Fibroblast of skin of back (primary cell): Measurements from ENCODE around the gene GPR18.
A peak's percentile ranks its signal among the peaks of the same experiment; 100 is the strongest.
"Not testable (repeated sequence)": the region's sequence is repeated elsewhere in the genome, so short reads cannot be mapped to it uniquely, and the experiment has no call there.

Experiments used
- DNase-seq: peaks from one replicate; pipeline ENCODE4 v3.0.0-alpha.2; 2013

Gene GPR18

DNA sequence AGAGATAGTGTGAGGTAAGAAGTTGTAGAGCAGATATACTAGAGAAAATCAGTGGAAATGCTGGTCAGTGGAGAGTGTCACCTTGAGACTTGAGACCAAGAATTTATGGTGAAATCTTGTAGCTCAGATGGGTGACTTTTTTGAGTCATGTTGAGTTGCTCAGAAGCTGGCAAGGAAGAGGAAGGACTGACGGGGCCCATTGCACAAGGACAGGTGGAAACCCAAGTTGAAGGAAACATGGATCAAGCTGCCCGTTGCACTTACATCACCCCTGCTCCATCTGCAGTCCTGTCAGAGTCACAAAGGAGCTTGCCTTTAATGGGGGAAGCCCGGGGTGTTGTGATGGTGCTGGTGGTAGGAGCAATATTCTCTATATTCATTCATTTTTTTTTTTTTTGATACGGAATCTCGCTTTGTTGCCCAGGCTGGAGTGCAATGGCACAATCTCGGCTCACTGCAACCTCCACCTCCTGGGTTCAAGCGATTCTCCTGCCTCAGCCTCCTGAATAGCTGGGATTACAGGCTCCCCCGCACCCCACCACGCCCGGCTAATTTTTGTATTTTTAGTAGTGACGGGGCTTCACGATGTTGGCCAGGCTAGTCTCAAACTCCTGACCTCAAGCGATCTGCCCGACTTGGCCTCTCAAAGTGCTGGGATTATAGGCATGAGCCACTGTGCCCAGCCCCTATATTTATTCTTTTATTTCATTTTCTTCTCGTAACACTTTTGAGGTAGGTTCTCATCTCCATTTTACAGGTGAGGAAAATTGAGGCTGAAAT is 30.1 kb downstream of the GPR18 start:
- DNase-seq, result no peak

DNA sequence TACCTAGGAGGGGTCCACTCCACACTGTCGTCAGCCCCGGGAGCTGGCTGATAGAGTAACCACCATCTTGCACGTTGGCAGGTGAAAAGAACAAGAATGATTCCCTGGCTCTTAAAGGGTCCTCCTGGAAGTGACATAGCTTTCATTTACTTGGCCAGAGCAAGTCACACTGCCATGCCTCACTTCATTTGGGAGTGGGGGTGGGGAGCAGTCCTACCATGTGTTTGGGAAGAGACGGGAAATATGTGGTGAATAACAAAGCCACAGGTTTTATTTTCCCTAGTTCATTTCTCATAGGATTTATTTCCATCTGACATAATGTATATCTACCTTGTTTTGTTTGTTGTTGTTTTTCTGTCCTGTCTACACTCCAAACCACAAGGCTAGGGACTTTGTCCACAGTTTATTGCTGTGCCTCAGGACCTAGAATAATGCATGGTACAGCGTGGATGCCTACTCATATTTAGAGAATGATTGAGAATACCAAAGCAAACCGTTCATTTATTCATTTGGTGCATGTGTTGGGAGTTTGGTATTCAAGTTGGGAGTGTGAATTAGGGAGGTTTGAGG is 30.8 kb downstream of the GPR18 start:
- peak; percentile 16 for DNase-seq

GRCh38 chr13:99226513-99226912 is 31.7 kb downstream of the GPR18 start:
- DNase-seq, result no peak

GRCh38 chr13:99225078-99225477 is 33.1 kb downstream of the GPR18 start:
- no peak for DNase-seq

DNA sequence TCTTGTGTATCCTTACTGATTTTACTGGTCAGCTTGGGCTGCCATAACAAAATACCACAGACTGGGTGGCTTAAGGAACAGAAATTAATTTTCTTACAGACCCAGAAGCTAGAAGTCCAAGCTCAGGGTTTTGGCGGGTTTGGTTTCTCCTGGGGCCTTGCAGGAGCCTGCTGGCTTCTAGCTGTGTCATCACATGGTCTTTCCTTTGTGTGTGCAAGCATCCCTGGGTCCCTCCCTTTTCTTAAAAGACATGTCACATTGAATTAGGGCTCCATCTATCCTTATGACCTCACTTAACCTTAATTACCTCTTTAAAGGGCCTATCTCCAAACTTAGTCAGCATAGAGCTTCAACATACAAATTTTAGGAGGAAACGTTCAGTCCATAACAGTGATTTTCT is 34.2 kb downstream of the GPR18 start:
- no peak for DNase-seq

- DNase-seq, result no peak
These were observed 34.6 kb downstream of the GPR18 start for GRCh38 chr13:99223587-99223986.

DNA sequence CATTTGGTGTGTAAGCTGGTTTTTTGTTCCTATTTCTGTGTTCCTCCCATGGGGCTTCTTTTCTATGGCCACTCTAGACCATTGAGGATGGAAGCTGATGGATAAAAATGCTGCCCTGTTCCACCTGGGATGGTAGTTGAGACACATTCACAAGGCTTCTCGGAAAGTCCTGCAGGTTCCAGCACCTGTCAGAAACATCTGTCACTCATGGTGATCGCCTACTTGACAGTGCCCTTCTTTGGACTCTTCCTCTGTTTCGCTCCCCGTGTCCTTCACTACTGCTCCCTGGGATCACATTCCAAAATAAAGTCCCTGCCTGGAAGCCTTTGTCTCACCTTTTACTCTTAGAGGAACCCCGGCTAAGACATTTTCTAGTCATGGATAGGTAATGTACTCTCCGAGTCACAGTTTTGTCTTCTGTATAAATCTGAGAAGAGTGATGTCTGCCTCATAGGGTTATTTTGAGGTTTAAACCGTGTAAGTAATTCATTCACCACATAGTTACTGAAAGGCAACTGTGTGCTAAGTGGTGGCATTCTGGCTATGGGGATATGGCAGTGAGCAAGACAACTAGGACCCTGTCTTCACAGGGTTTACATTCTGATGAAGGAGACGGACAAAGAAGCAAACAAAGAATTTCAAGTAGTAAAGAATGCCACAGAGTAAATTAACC is 36.5 kb downstream of the GPR18 start:
- no peak for DNase-seq

DNA sequence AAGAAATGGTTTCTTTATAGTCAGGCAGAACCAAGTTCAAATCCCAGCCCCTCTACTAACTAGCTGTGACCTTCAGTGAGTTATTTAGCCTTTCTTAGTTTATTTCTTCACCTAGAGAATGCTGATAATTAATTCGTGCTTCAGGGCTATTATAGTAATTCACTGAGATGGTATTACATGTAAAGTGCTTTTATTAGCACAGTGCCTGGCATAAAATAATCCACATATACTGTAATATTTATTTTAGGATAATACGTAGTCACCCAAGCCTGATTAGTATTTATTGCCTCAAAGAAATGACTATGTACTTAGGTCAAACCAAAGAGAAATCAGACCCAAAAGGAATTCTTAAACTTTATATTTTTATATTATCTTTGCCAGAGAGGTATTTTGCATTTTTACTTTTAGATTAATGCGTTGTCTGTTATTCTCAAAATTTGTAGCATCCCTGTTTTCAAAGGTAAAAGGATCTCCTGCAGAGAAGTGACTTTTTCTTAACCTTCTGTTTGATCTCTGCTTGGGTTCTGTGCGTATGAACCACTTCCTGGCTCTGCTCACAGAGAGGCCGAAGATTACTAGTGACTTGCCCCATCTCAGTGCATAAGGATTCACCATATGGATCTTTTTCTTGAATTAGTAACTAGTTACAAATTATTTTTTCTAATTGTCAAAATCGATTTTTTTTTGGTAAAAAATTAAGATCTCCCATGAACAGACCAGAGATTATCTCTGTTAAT is 37.8 kb downstream of the GPR18 start:
- no peak for DNase-seq

DNA sequence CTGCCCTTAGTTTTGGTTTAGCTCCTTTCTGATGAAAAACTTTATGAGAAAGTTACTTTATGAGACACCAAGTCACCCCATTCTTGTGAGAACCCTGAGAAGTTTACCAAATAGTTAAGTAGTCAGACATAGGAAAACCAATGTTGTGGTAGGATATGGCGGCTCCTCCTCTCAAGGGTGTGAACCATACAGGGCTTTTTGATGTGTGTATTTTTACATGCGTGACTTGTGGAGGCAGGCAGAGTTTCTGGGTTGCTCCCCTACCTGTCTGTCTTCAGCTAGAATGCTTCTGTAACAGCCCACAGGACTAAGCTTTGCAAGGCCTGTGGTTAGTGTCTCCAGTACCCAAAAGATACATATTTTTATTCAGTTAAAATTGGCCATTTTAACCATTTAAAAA is 39.2 kb downstream of the GPR18 start:
- no peak for DNase-seq

GRCh38 chr13:99218545-99218944 is 39.6 kb downstream of the GPR18 start:
- no peak for DNase-seq

GRCh38 chr13:99218126-99218525 is 40.1 kb downstream of the GPR18 start:
- no peak for DNase-seq

GRCh38 chr13:99217461-99218110 is 40.6 kb downstream of the GPR18 start:
- DNase-seq, result no peak

GRCh38 chr13:99215184-99215830 is 42.9 kb downstream of the GPR18 start:
- DNase-seq, result no peak

DNA sequence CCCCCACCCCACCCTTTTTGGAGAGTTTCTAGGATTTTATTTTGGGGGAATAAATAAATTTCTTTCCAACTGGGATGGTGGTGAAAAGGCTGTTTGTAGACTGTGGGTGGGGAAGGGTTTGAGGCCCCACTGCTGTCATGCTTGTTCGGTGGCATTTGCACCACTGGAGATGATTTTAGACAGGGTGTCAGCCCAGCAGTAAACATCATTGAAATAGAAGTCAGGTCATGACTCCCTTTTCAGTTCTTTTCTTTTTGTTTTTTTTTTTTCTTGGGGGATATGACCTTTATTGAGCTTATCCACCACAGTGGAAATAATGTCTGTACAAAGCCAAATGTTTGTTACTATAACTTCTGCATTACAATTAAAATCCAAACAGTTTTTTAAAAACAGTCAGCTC is 43.4 kb downstream of the GPR18 start:
- DNase-seq, result no peak

- DNase-seq, result no peak
These were observed 43.9 kb downstream of the GPR18 start for GRCh38 chr13:99214232-99214631.

DNA sequence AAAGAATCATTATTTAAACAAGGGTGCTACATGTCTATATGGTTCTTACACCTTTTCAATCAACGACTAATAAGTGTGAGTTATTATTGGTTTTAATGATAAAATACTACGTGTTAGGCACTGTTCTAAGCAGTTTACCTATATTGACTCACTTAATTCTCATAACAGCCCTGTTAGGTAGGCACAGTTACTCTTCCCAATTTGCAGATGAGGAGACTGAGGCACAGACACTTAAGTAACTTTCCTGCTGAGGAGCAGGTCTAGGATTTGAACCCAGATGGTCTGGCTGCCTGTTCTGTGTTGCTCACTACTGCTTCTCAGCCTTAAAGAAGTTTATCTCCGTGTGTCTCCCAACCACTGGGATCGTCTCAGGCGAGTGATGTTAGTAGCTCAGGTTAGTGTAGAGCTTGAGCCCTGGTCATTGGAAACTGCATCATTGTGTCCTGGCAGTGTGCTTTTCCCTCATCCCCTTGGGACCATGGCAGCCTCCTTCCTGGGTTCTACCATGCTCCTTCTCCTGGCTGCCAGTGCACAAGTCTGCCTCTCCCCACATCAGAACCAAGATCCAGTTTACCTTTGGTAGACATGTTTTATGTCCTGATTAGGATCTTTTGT is 46.7 kb downstream of the GPR18 start:
- no peak for DNase-seq

- DNase-seq, result not testable (repeated sequence)
These were observed 47.6 kb downstream of the GPR18 start for GRCh38 chr13:99210627-99211026.

DNA sequence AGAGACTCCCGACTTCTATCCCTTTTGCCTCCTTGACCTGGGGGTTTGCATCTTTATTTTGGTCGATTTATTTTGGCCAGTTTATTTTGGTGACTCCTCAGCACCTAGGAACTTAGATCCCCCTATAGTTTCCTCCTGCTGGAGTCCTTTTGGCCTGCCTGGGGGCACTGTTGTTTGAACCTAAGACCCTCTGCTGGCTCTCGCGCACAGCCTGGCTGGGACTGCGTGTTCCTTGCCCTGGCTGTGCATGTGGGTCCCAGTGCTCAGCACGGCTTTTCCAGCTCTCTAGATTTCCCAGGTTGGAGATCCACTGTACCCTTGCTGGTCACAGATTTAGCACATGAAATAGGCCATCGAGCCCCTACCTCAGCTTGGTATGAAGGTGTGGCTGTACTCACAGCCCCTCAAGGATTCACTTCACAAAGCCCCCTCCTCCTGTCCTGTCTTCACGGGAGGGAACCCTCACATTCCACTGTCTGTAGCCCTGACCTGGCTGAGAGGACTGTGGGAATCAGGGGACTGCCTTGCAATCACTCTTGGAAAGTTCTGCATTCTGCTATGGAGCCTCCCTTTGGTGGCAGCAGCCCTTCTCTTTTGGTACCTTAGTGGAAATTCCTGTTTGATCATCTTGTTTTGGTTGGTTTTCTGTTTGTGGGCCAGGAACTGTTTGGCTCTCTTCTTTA is 49.2 kb downstream of the GPR18 start:
- DNase-seq, result no peak

- no peak for DNase-seq
These were observed 50.0 kb downstream of the GPR18 start for GRCh38 chr13:99208185-99208584.

- no peak for DNase-seq
These were observed 50.7 kb downstream of the GPR18 start for GRCh38 chr13:99207511-99207910.

DNA sequence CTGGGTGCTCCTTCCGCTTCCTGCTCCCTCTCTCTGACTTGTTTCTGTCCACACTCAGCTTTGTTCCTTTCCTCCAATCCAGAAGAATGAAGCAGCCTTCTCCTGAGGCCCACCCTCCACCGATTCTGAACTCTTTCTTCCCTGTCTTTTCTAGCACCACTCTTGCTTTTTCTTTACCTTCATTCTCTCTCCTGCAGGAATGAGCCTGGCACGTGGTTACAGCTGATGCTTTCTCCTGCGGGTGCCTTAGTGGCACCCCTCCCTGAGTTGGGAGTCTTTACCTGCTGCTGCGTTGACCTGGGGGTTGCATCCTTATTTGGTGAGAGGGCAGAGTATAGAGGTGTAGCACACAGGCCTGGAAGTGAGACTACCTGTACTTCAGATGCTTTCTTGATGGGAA is 51.3 kb downstream of the GPR18 start:
- DNase-seq, result no peak
